AG10803 (cell line): Measurements from ENCODE around the gene CSTF2T.
"Not testable (repeated sequence)": the region's sequence is repeated elsewhere in the genome, so short reads cannot be mapped to it uniquely, and the experiment has no call there.

Source experiments
- DNase-seq: peaks from one replicate; pipeline ENCODE4 v3.0.0; 2010; ENCODE audit warnings: low read depth
- H3K4me3 ChIP-seq: 2 replicates; pipeline ENCODE4 v1.5.1; 2011; ENCODE audit warnings: mild to moderate bottlenecking, low read length, control low read depth
- TF ChIP-seq, protein P1 (sequence below): conservative IDR thresholded peaks from 2 replicates; pipeline ENCODE4 v1.5.1; 2011; ENCODE audit warnings: mild to moderate bottlenecking, low read length, control low read depth, inconsistent platforms

CSTF2T gene

DNA sequence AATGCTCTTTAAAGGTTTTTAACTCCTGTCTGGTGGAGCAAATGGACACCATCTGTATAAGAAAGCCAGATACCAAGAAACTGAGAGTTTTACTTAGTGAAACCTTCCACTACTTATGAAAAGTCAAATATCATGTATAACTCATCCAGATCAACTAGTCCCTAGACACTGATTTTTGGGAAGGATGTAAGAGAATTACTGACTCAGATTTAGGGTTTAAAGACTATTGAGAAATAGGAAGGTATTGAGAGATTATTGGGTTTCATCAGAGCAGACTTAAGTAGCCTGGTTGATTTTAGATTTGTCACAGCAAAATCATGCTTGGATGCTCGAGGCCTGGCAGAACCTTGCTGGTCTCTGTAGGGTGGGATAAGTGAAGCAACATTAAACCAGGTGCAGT, 3.1 kb downstream of the CSTF2T start:
- no peak overlapping the region for H3K4me3 ChIP-seq
- TF ChIP-seq, protein P1, sequence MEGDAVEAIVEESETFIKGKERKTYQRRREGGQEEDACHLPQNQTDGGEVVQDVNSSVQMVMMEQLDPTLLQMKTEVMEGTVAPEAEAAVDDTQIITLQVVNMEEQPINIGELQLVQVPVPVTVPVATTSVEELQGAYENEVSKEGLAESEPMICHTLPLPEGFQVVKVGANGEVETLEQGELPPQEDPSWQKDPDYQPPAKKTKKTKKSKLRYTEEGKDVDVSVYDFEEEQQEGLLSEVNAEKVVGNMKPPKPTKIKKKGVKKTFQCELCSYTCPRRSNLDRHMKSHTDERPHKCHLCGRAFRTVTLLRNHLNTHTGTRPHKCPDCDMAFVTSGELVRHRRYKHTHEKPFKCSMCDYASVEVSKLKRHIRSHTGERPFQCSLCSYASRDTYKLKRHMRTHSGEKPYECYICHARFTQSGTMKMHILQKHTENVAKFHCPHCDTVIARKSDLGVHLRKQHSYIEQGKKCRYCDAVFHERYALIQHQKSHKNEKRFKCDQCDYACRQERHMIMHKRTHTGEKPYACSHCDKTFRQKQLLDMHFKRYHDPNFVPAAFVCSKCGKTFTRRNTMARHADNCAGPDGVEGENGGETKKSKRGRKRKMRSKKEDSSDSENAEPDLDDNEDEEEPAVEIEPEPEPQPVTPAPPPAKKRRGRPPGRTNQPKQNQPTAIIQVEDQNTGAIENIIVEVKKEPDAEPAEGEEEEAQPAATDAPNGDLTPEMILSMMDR: no peak
- peak; percentile 28 for DNase-seq

DNA sequence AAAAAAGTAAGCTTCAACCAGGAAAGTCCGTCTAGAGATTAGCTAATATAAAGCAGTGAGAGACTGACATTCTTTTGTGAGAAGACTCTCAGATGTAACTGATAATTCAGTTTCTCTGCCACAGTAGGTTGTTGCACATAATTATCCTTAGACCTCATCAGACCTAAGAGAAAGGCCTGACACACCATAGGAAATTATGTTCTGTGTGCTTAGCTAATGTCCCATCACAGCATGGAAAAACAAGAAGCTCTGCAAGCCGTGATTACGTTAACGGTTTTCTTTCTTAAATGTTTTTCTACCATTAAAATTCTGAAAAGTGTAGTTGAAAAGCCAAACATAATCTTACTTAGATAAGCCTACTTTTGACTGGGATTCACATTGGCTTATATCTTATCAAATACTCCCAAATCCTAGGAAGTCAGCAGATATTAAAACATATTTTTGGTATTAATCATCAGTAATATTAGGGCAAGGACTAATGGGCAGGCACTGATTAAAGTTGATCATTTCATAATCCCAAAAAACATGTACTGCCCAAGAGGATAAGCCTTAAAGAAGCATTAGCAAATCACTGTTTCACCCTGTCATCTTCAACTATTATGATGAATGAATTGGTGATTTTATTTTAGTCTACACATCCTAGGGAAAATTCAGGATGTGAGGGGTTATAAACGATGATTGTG, 5.2 kb downstream of the CSTF2T start:
- no peak for DNase-seq
- TF ChIP-seq, protein P1: no peak

DNA sequence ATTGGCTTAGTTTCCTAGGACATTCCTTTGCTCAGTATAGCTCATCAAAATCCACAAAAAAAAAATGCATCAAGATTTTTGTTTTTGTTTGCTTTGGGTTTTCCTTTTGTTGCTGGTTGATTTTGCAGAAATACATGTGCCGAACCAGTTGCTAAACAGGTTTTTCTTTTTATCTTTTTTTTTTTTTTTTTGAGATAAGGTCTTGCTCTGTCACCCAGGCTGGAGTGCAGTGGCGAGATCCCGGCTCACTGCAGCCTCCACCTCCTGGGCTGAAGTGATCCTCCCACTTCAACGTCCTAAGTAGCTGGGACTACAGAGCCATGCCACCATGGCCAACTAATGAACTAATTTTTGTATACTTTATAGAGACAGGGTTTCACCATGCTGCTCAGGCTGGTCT, 8.3 kb downstream of the CSTF2T start:
- H3K4me3 ChIP-seq: no peak overlapping the region
- TF ChIP-seq, protein P1: no peak
- no peak for DNase-seq

More for the DNA sequence above, 5.2 kb downstream of the CSTF2T start:
- H3K4me3 ChIP-seq: no peak overlapping the region

- H3K4me3 ChIP-seq: no peak overlapping the region
- no peak for DNase-seq
- TF ChIP-seq, protein P1: no peak
Observed at GRCh38 chr10:51689536-51689935, 9.9 kb downstream of the CSTF2T start.

DNA sequence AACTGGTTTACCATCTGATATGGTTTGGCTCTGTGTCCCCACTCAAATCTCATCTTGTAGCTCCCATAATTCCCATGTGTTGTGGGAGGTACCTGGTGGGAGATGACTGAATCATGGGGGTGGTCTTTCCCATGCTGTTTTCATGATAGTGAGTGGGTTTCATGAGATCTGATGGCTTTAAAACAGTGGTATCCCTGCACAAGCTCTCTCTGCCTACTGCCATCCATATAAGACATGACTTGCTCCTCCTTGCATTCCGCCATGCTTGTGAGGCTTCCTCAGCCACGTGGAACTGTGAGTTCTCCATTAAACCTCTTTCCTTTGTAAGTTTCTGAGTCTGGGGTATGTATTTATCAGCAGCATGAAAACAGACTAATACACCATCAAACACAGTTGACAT, 10.6 kb downstream of the CSTF2T start:
- not testable (repeated sequence) for DNase-seq, H3K4me3 ChIP-seq

- DNase-seq: no peak
- TF ChIP-seq, protein P1: no peak
- no peak overlapping the region for H3K4me3 ChIP-seq
Observed at GRCh38 chr10:51687296-51687695, 12.1 kb downstream of the CSTF2T start.

DNA sequence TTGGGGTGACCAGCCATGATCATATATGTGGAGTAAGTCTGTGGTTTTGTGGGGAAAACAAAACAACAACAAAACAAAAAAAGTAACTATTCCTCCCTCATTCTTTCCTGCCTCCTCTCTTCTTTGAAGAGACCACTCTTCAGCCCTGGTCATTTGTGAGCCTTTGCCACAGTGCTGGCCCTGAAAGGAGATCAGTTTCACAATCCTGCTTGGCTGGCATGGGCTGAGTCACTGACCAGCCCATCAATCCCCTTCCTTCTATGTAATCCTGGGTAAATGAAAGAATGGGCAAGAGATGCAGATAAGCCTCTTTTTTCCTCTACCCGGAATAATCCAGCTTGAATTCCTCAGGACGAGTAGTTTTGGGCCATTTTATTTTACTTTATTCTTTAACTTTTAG, 13.6 kb downstream of the CSTF2T start:
- peak; percentile 38 for DNase-seq
- H3K4me3 ChIP-seq: no peak overlapping the region
- TF ChIP-seq, protein P1: no peak
